Activated gamma-delta T cell (primary cell): ENCODE results near the gene EHD2.
"Not testable (repeated sequence)": the region's sequence is repeated elsewhere in the genome, so short reads cannot be mapped to it uniquely, and the experiment has no call there.

Experiments used
- DNase-seq: peaks from one replicate; lab custom pipeline; 2025; lab: John Stamatoyannopoulos, UW

EHD2 gene

GRCh38 chr19:47749326-47749725, 36.1 kb downstream of the EHD2 start:
- DNase-seq: no peak

- DNase-seq: no peak
These were observed 37.5 kb downstream of the EHD2 start for GRCh38 chr19:47750752-47751151.

- no peak for DNase-seq
These were observed 39.4 kb downstream of the EHD2 start for GRCh38 chr19:47752440-47753211.

- DNase-seq: no peak
These were observed 41.2 kb downstream of the EHD2 start for GRCh38 chr19:47754206-47755064.

- no peak for DNase-seq
These were observed 42.0 kb downstream of the EHD2 start for GRCh38 chr19:47755065-47755761.

- no peak for DNase-seq
These were observed 42.8 kb downstream of the EHD2 start for GRCh38 chr19:47755762-47756626.

- no peak for DNase-seq
These were observed 43.4 kb downstream of the EHD2 start for GRCh38 chr19:47756627-47756929.

- DNase-seq: no peak
These were observed 43.9 kb downstream of the EHD2 start for GRCh38 chr19:47756953-47757608.

GRCh38 chr19:47757617-47758442, 44.6 kb downstream of the EHD2 start:
- no peak for DNase-seq

- DNase-seq: no peak
These were observed 45.2 kb downstream of the EHD2 start for GRCh38 chr19:47758443-47758804.

GRCh38 chr19:47760632-47760999, 47.4 kb downstream of the EHD2 start:
- no peak for DNase-seq

- DNase-seq: no peak
These were observed 48.3 kb downstream of the EHD2 start for GRCh38 chr19:47761566-47761965.

- no peak for DNase-seq
These were observed 48.9 kb downstream of the EHD2 start for GRCh38 chr19:47762151-47762550.

- no peak for DNase-seq
These were observed 49.5 kb downstream of the EHD2 start for GRCh38 chr19:47762615-47763308.

- not testable (repeated sequence) for DNase-seq
These were observed 51.5 kb downstream of the EHD2 start for GRCh38 chr19:47764705-47765104.

- DNase-seq: no peak
These were observed 52.5 kb downstream of the EHD2 start for GRCh38 chr19:47765523-47766358.

GRCh38 chr19:47766359-47766620, 53.1 kb downstream of the EHD2 start:
- DNase-seq: no peak

GRCh38 chr19:47766670-47767069, 53.4 kb downstream of the EHD2 start:
- no peak for DNase-seq

- DNase-seq: no peak
These were observed 54.1 kb downstream of the EHD2 start for GRCh38 chr19:47767349-47767748.
